ENCODE results near the gene CHAMP1.

CHAMP1 gene

GRCh38 chr13:114298866-114299265 is 15.4 kb upstream of the CHAMP1 start:
- H2AFZ ChIP-seq, result no peak overlapping the region
- H3K9ac ChIP-seq, result no peak overlapping the region
- TF ChIP-seq CTCF (IDR thresholded peaks at IDR 0.05), result no peak
- H3K36me3 ChIP-seq (ENCODE audit: control insufficient read depth, insufficient read depth, low read length), result no peaks in the 10 kb centered on the region
- H3K4me3 ChIP-seq (ENCODE audit: low read depth, low read length), result no peak overlapping the region
- H3K27ac ChIP-seq, result no peak overlapping the region
- H3K27me3 ChIP-seq (ENCODE audit: control insufficient read depth, insufficient read depth, low read length), result no peaks in the 10 kb centered on the region
- H3K9me3 ChIP-seq (ENCODE audit: control insufficient read depth, low read length), result no peaks in the 10 kb centered on the region
- H3K4me2 ChIP-seq (ENCODE audit: low read length), result no peak overlapping the region
- H3K79me2 ChIP-seq, result no peaks in the 10 kb centered on the region
- H3K4me1 ChIP-seq, result no peaks in the 10 kb centered on the region

GRCh38 chr13:114299604-114300305 is 14.5 kb upstream of the CHAMP1 start:
- H3K4me3 ChIP-seq (ENCODE audit: low read depth, low read length), result no peak overlapping the region
- no peak overlapping the region for H3K9ac ChIP-seq
- H3K36me3 ChIP-seq (ENCODE audit: control insufficient read depth, insufficient read depth, low read length), result no peaks in the 10 kb centered on the region
- H3K79me2 ChIP-seq, result no peaks in the 10 kb centered on the region
- H3K27ac ChIP-seq, result no peak overlapping the region
- H2AFZ ChIP-seq, result no peak overlapping the region
- no peaks in the 10 kb centered on the region for H3K9me3 ChIP-seq (ENCODE audit: control insufficient read depth, low read length)
- TF ChIP-seq CTCF (IDR thresholded peaks at IDR 0.05), result no peak
- no peaks in the 10 kb centered on the region for H3K4me1 ChIP-seq
- no peak overlapping the region for H3K4me2 ChIP-seq (ENCODE audit: low read length)
- no peaks in the 10 kb centered on the region for H3K27me3 ChIP-seq (ENCODE audit: control insufficient read depth, insufficient read depth, low read length)

GRCh38 chr13:114303700-114304327 is 10.5 kb upstream of the CHAMP1 start:
- no peak overlapping the region for H2AFZ ChIP-seq
- H3K27me3 ChIP-seq (ENCODE audit: control insufficient read depth, insufficient read depth, low read length), result no peaks in the 10 kb centered on the region
- H3K4me1 ChIP-seq, result no peaks in the 10 kb centered on the region
- H3K4me3 ChIP-seq (ENCODE audit: low read depth, low read length), result no peak overlapping the region
- no peak overlapping the region for H3K9ac ChIP-seq
- TF ChIP-seq CTCF (IDR thresholded peaks at IDR 0.05), result no peak
- H3K9me3 ChIP-seq (ENCODE audit: control insufficient read depth, low read length), result no peaks in the 10 kb centered on the region
- H3K27ac ChIP-seq, result no peak overlapping the region
- H3K36me3 ChIP-seq (ENCODE audit: control insufficient read depth, insufficient read depth, low read length), result no peaks in the 10 kb centered on the region
- H3K79me2 ChIP-seq, result no peaks in the 10 kb centered on the region
- H3K4me2 ChIP-seq (ENCODE audit: low read length), result no peak overlapping the region

GRCh38 chr13:114304346-114305034 is 9.8 kb upstream of the CHAMP1 start:
- Histone ChIP-seq H3K9me3 (ENCODE audit: control insufficient read depth, low read length) (no peaks in the 10 kb centered on the region), H3K27me3 (ENCODE audit: control insufficient read depth, insufficient read depth, low read length) (no peaks in the 10 kb centered on the region), H3K4me3 (ENCODE audit: low read depth, low read length) (no peak overlapping the region), H3K4me2 (ENCODE audit: low read length) (no peak overlapping the region), H3K9ac (no peak overlapping the region), H3K4me1 (no peaks in the 10 kb centered on the region), H2AFZ (no peak overlapping the region), H3K27ac (no peak overlapping the region), H3K36me3 (ENCODE audit: control insufficient read depth, insufficient read depth, low read length) (no peaks in the 10 kb centered on the region), H3K79me2 (no peaks in the 10 kb centered on the region)
- no peak for TF ChIP-seq CTCF (IDR thresholded peaks at IDR 0.05)
